Mammary epithelial cell (primary cell): ENCODE measurements around the gene RBM28.

Experiments
- EZH2 ChIP-seq: IDR thresholded peaks from 2 replicates; pipeline ENCODE4 v1.6.1; 2012; ENCODE audit warnings: low read length, inconsistent platforms, borderline replicate concordance
- TF ChIP-seq, protein P1 (sequence below), 2 donors: IDR thresholded peaks in 1 of 2; conservative IDR thresholded peaks in 1 of 2; 2 replicates each; pipeline ENCODE4 v1.5.1; 2011 to 2012; ENCODE audit warnings: inconsistent platforms in 2 of 2, low read length in 2 of 2, mild to moderate bottlenecking in 2 of 2, control low read depth in 1 of 2, low read depth in 1 of 2; ENCODE audit not compliant: insufficient read depth in 1 of 2; ENCODE audit errors: extremely low read depth in 1 of 2

DNA sequence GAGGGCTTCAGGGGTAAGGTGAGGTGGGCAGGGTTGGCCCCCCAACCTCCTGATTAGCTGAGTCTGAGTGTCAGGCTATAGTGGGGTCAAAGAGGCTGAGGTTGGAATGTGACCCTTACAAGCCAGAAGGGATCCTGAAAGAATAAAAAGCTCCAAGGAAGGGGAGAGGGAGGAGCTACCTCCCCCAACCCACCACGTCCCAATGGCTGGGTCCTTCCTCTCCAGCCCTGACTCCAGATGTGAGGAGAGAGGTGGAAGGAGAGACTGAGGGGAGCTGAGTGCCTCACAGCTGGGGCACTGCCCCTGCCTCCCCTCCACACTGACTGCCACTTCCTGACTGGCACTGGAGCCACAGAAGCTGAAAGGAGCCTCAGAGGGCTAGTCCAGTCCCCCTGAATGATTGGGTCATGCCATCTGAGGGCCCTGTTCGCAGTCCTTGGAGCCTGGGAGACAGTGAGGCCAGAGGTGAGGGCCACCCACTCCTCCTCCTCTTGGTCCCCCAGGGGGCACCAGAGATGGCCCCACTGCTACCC, 45.4 kb upstream of the RBM28 start:
- TF ChIP-seq, protein P1, sequence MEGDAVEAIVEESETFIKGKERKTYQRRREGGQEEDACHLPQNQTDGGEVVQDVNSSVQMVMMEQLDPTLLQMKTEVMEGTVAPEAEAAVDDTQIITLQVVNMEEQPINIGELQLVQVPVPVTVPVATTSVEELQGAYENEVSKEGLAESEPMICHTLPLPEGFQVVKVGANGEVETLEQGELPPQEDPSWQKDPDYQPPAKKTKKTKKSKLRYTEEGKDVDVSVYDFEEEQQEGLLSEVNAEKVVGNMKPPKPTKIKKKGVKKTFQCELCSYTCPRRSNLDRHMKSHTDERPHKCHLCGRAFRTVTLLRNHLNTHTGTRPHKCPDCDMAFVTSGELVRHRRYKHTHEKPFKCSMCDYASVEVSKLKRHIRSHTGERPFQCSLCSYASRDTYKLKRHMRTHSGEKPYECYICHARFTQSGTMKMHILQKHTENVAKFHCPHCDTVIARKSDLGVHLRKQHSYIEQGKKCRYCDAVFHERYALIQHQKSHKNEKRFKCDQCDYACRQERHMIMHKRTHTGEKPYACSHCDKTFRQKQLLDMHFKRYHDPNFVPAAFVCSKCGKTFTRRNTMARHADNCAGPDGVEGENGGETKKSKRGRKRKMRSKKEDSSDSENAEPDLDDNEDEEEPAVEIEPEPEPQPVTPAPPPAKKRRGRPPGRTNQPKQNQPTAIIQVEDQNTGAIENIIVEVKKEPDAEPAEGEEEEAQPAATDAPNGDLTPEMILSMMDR (conservative IDR thresholded peaks at IDR 0.05 in 1 of 2, IDR thresholded peaks at IDR 0.05 in 1 of 2; ENCODE audit: extremely low read depth in 1 of 2, insufficient read depth in 1 of 2, low read depth in 1 of 2, low read length in 2 of 2), result no peak
- no peak for TF ChIP-seq EZH2
